ENCODE results near the gene ELP2.

ELP2 gene

GRCh38 chr18:36131692-36132483, 2.2 kb downstream of the ELP2 start:
- DNase-seq: no peak
- Histone ChIP-seq H3K4me1 (no peaks in the 10 kb centered on the region), H3K9me3 (no peaks in the 10 kb centered on the region), H3K27me3 (no peaks in the 10 kb centered on the region), H3K36me3 (no peaks in the 10 kb centered on the region), H3K4me3 (ENCODE audit: low read depth, low read length) (no peak overlapping the region)
- TF ChIP-seq CTCF (IDR thresholded peaks at IDR 0.05; ENCODE audit: low read depth, low read length): no peak

- no peak for DNase-seq
- Histone ChIP-seq H3K27me3 (no peaks in the 10 kb centered on the region), H3K9me3 (no peaks in the 10 kb centered on the region), H3K4me1 (no peaks in the 10 kb centered on the region), H3K4me3 (ENCODE audit: low read depth, low read length) (no peak overlapping the region), H3K36me3 (no peaks in the 10 kb centered on the region)
- TF ChIP-seq CTCF (IDR thresholded peaks at IDR 0.05; ENCODE audit: low read depth, low read length): no peak
Observed at GRCh38 chr18:36132756-36133155, 3.1 kb downstream of the ELP2 start.

- no peak for DNase-seq
- peaks cover 2% of the 10 kb centered on the region; the same call in 1 of the 2 replicates for H3K36me3 ChIP-seq
- H3K27me3 ChIP-seq: no peaks in the 10 kb centered on the region
- no peak overlapping the region for H3K4me3 ChIP-seq (ENCODE audit: low read depth, low read length)
- no peaks in the 10 kb centered on the region for H3K9me3 ChIP-seq
- no peaks in the 10 kb centered on the region for H3K4me1 ChIP-seq
- TF ChIP-seq CTCF (IDR thresholded peaks at IDR 0.05; ENCODE audit: low read depth, low read length): no peak
Observed at GRCh38 chr18:36135264-36135663, 5.6 kb downstream of the ELP2 start.

- TF ChIP-seq CTCF (IDR thresholded peaks at IDR 0.05; ENCODE audit: low read depth, low read length): no peak
Observed at GRCh38 chr18:36139245-36139644, 9.5 kb downstream of the ELP2 start.

GRCh38 chr18:36141576-36141975, 11.9 kb downstream of the ELP2 start:
- Histone ChIP-seq H3K4me3 (ENCODE audit: low read depth, low read length) (no peak overlapping the region), H3K4me1 (no peaks in the 10 kb centered on the region), H3K36me3 (peaks cover 10% of the 10 kb centered on the region), H3K9me3 (no peaks in the 10 kb centered on the region), H3K27me3 (no peaks in the 10 kb centered on the region)
- no peak for TF ChIP-seq CTCF (IDR thresholded peaks at IDR 0.05; ENCODE audit: low read depth, low read length)
- DNase-seq: no peak

More at GRCh38 chr18:36139245-36139644, 9.5 kb downstream of the ELP2 start:
- Histone ChIP-seq H3K36me3 (peaks cover 2% of the 10 kb centered on the region; the same call in 1 of the 2 replicates), H3K9me3 (no peaks in the 10 kb centered on the region), H3K4me1 (no peaks in the 10 kb centered on the region), H3K4me3 (ENCODE audit: low read depth, low read length) (no peak overlapping the region), H3K27me3 (no peaks in the 10 kb centered on the region)
- no peak for DNase-seq

DNA sequence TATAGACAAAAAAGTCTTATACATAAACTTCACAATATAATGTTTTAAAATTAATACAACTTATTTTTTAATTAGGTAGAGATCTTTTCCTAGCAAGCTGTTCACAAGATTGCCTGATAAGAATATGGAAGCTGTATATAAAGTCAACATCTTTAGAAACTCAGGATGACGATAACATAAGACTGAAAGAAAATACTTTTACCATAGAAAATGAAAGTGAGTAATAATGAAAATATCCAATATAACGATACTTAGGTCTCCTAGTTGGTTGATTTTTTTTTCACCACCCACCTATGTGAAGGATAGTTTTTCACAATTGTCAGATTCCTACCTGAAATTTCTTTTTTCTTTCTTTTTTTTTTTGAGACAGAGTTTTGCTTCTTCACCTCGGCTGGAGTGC, 13.1 kb downstream of the ELP2 start:
- Histone ChIP-seq H3K9me3 (no peaks in the 10 kb centered on the region), H3K27me3 (no peaks in the 10 kb centered on the region), H3K36me3 (peaks cover 10% of the 10 kb centered on the region), H3K4me1 (no peaks in the 10 kb centered on the region), H3K4me3 (ENCODE audit: low read depth, low read length) (no peak overlapping the region)
- TF ChIP-seq CTCF (IDR thresholded peaks at IDR 0.05; ENCODE audit: low read depth, low read length): no peak
- DNase-seq: no peak

All from BE2C (cell line).